Vagina (tissue), 2 donors: ENCODE measurements around the gene PRDM5.

ENCODE experiments used
- POLR2A ChIP-seq, 2 donors: fragments of 450-650 bp; IDR thresholded peaks; one replicate each; pipeline ENCODE4 v1.6.1; 2017; ENCODE audit warnings: antibody characterized with exemption in 2 of 2, mild to moderate bottlenecking in 2 of 2, moderate library complexity in 2 of 2
- POLR2AphosphoS5 ChIP-seq, 2 donors: sonication (generic); formaldehyde crosslinking; IDR thresholded peaks; one replicate each; pipeline ENCODE4 v1.9.0; 2017; ENCODE audit warnings: antibody characterized with exemption in 2 of 2, mild to moderate bottlenecking in 2 of 2, low read depth in 1 of 2; ENCODE audit not compliant: insufficient read depth in 1 of 2

- TF ChIP-seq POLR2AphosphoS5 (IDR thresholded peaks at IDR 0.05; ENCODE audit: insufficient read depth in 1 of 2, low read depth in 1 of 2) (no peak), POLR2A (IDR thresholded peaks at IDR 0.05) (no peak)
These were observed 63.8 kb downstream of the PRDM5 start for GRCh38 chr4:120858776-120859175.
